OCI-LY7 (cell line): Measurements from ENCODE around the gene SLC15A5. TPM values are rescaled to one million over a fixed set of nuclear protein-coding genes. Genes with fewer than 3 reads are reported as not detected.

ENCODE experiments used
- BruUV-seq: library from RNA; stranded (reverse); fragments of 400-500 nt; replicated peaks from 2 replicates; lab custom pipeline; 2021; lab: Mats Ljungman, UMichigan
- CTCF ChIA-PET: fragments of 300-600 bp; sonication (Branson Sonifier 250); formaldehyde crosslinking; loops from one replicate; lab custom pipeline; 2022; ENCODE audit warnings: antibody characterized with exemption; ENCODE audit not compliant: unreplicated experiment; lab: Charles Lee
- POLR2A ChIA-PET: fragments of 300-600 bp; sonication (Branson Sonifier 250); formaldehyde crosslinking; loops from one replicate; lab custom pipeline; 2022; ENCODE audit warnings: antibody characterized with exemption; lab: Charles Lee
- DNase-seq: peaks from one replicate; pipeline ENCODE4 v3.0.0-alpha.2; 2015; ENCODE audit warnings: low spot score
- H2AFZ ChIP-seq: fragments of 200-600 bp; sonication (generic), shearing (Covaris generic); 2 replicates; pipeline ENCODE4 v1.6.1; 2014; ENCODE audit warnings: mild to moderate bottlenecking, antibody characterized with exemption, low read length, moderate library complexity
- H3K27ac ChIP-seq: fragments of 200-600 bp; sonication (generic); 2 replicates; pipeline ENCODE4 v1.5.1; 2014; ENCODE audit warnings: mixed run types, low read depth, mild to moderate bottlenecking, moderate library complexity, low read length, inconsistent platforms; ENCODE audit not compliant: poor library complexity, severe bottlenecking
- H3K36me3 ChIP-seq: fragments of 200-600 bp; sonication (generic); 2 replicates; pipeline ENCODE4 v1.6.1; 2014; ENCODE audit warnings: mild to moderate bottlenecking, antibody characterized with exemption, low read length, moderate library complexity, mixed read lengths; ENCODE audit not compliant: insufficient read depth
- H3K4me1 ChIP-seq: fragments of 200-600 bp; sonication (generic); 2 replicates; pipeline ENCODE4 v1.5.1; 2014; ENCODE audit warnings: mild to moderate bottlenecking, low read length; ENCODE audit not compliant: insufficient read depth, poor library complexity, severe bottlenecking
- H3K4me2 ChIP-seq: fragments of 200-600 bp; sonication (generic); 2 replicates; pipeline ENCODE4 v1.6.1; 2014; ENCODE audit warnings: mild to moderate bottlenecking, low read length
- H3K4me3 ChIP-seq: fragments of 200-600 bp; sonication (generic); 2 replicates; pipeline ENCODE4 v1.5.1; 2014; ENCODE audit warnings: mild to moderate bottlenecking, low read depth, low read length; ENCODE audit not compliant: poor library complexity, severe bottlenecking
- H3K79me2 ChIP-seq: fragments of 200-600 bp; sonication (generic); 2 replicates; pipeline ENCODE4 v1.6.1; 2016; ENCODE audit warnings: low read depth, mild to moderate bottlenecking, low read length, moderate library complexity, mixed read lengths; ENCODE audit not compliant: insufficient read depth
- H3K9me2 ChIP-seq: fragments of 200-600 bp; sonication (generic); 2 replicates; pipeline ENCODE4 v1.6.1; 2016; ENCODE audit warnings: mild to moderate bottlenecking, low read length, mixed read lengths; ENCODE audit not compliant: insufficient read depth
- H3K9me3 ChIP-seq: fragments of 200-600 bp; sonication (generic); 2 replicates; pipeline ENCODE4 v1.6.1; 2014; ENCODE audit warnings: mild to moderate bottlenecking, mixed run types, low read length, mixed read lengths
- H4K20me1 ChIP-seq: fragments of 200-600 bp; sonication (generic); 2 replicates; pipeline ENCODE4 v1.6.1; 2014; ENCODE audit warnings: mild to moderate bottlenecking, antibody characterized with exemption, low read length, moderate library complexity, mixed read lengths; ENCODE audit not compliant: insufficient read depth
- CTCF ChIP-seq: fragments of 200-600 bp; sonication (generic); conservative IDR thresholded peaks from 2 replicates; pipeline ENCODE4 v1.5.1; 2014; ENCODE audit warnings: mild to moderate bottlenecking, antibody characterized with exemption, low read length, moderate library complexity, mixed read lengths
- EZH2phosphoT487 ChIP-seq: fragments of 200-600 bp; sonication (generic); IDR thresholded peaks from 2 replicates; pipeline ENCODE4 v1.6.1; 2018; ENCODE audit warnings: low read depth, borderline replicate concordance, mild to moderate bottlenecking, mixed run types, antibody characterized with exemption, low read length, moderate library complexity, mixed read lengths
- intact Hi-C: fragments of 100-400 bp; cut with micrococcal nuclease; formaldehyde crosslinking; loops from one replicate; pipeline ENCODE4 v1.10.0; 2022; ENCODE audit not compliant: unreplicated experiment
- total RNA-seq, 2 experiments: library from RNA; depleted of rRNA in 1 of 2; stranded (reverse); fragments of >200 nt in 1 of 2; shearing (Covaris generic) in 1 of 2; gene quantifications; 2 replicates each; pipeline ENCODE4 v1.2.3, GENCODE V29; 2014 to 2022

The SLC15A5 gene
- total RNA-seq, 2 experiments from 2014 or later: not detected

- H3K4me1 ChIP-seq: no peaks in the 10 kb centered on the region
- no peaks in the 10 kb centered on the region for H3K9me3 ChIP-seq
- H3K27ac ChIP-seq: no peak overlapping the region
- H3K36me3 ChIP-seq: no peaks in the 10 kb centered on the region
- no peak overlapping the region for H3K4me2 ChIP-seq
- no peaks in the 10 kb centered on the region for H3K79me2 ChIP-seq
- intact Hi-C loops: no loop called here
- no peaks in the 10 kb centered on the region for H4K20me1 ChIP-seq
- CTCF ChIA-PET: no interaction called here
- H3K9me2 ChIP-seq: no peaks in the 10 kb centered on the region
- H3K4me3 ChIP-seq: no peak overlapping the region
- no TSS peak for BruUV-seq
- POLR2A ChIA-PET: interaction anchor here (0.5 kb wide), 1 partner anchor 241 kb away, joined by 4 read pairs; no protein-coding TSS in a partner anchor
- DNase-seq: no peak
- TF ChIP-seq EZH2phosphoT487 (no peak), CTCF (no peak)
- H2AFZ ChIP-seq: no peak overlapping the region
Measured at GRCh38 chr12:16297521-16297920, 20.0 kb upstream of the SLC15A5 start.

- BruUV-seq: no TSS peak
- Histone ChIP-seq H3K4me1 (no peaks in the 10 kb centered on the region), H3K27ac (no peak overlapping the region), H3K4me2 (no peak overlapping the region), H3K79me2 (no peaks in the 10 kb centered on the region), H3K9me3 (no peaks in the 10 kb centered on the region), H4K20me1 (no peaks in the 10 kb centered on the region), H3K4me3 (no peak overlapping the region), H3K36me3 (no peaks in the 10 kb centered on the region), H3K9me2 (no peaks in the 10 kb centered on the region), H2AFZ (no peak overlapping the region)
- no peak for DNase-seq
- intact Hi-C loops: no loop called here
- ChIA-PET POLR2A (interaction anchor here (0.6 to 1.0 kb wide), 3 partner anchors 93 to 397 kb away, joined by 3 to 4 read pairs (median 3); no protein-coding TSS in a partner anchor), CTCF (no interaction called here)
- no peak for TF ChIP-seq CTCF
- TF ChIP-seq EZH2phosphoT487: no peak
Measured at GRCh38 chr12:16294376-16294956, 17.0 kb upstream of the SLC15A5 start.

- Histone ChIP-seq H3K4me2 (no peak overlapping the region), H3K36me3 (no peaks in the 10 kb centered on the region), H3K79me2 (no peaks in the 10 kb centered on the region), H3K27ac (no peak overlapping the region), H4K20me1 (no peaks in the 10 kb centered on the region), H2AFZ (no peak overlapping the region), H3K9me3 (no peaks in the 10 kb centered on the region), H3K9me2 (no peaks in the 10 kb centered on the region), H3K4me1 (no peaks in the 10 kb centered on the region), H3K4me3 (no peak overlapping the region)
- TF ChIP-seq EZH2phosphoT487 (no peak), CTCF (no peak)
- POLR2A ChIA-PET: interaction anchor here (0.5 to 0.8 kb wide), 3 partner anchors 9 to 123 kb away, joined by 3 to 5 read pairs (median 3); no protein-coding TSS in a partner anchor
- no peak for DNase-seq
- BruUV-seq: no TSS peak
- intact Hi-C loops: no loop called here
- CTCF ChIA-PET: interaction anchor here (0.6 kb wide), 1 partner anchor 97 kb away, joined by 5 read pairs; no protein-coding TSS in a partner anchor
Measured at GRCh38 chr12:16291032-16291431, 13.5 kb upstream of the SLC15A5 start.
